ENCODE measurements around the gene FUT3. TPM values are rescaled to one million over a fixed set of nuclear protein-coding genes. Genes with fewer than 3 reads are reported as not detected.

The FUT3 gene
- total RNA-seq, 1 experiment from 2014 or later, result not detected

DNA sequence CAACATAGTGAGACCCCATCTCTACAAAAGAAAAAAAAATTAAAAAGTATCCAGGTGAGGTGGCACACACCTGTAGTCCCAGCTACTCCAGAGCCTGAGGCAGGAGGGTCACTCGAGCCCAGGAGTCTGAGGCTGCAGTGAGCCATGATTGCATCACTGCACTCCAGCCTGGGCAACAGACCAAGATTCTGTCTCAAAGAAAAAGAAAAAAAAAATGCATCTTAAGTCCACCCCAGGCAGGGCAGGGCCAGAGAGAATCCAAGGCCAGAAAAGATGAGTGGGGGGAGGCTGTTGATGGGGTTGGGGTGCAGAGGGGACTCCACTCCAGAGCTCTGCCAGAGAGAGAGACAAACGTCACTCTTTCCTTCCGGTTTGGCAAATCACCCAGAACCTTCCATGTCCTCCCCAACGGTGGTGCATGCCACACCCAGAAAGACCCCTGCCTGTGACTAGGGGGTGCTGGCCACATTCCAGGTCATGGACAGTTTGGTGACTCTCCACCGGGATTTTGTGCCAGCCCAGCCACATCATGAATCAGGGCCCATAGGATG is 431 bp downstream of the FUT3 start:
- no peak overlapping the region for H3K4me2 ChIP-seq (ENCODE audit: insufficient read depth, insufficient read length, low read length)
- Mint-ChIP-seq H3K27me3 (ENCODE audit: low read depth) (peaks cover 21% of the 10 kb centered on the region), H3K36me3 (ENCODE audit: insufficient read depth in 1 of 3, low read depth in 3 of 3) (no peaks in the 10 kb centered on the region), H3K4me1 (peaks cover 4 to 7% of the 10 kb centered on the region in 2 experiments; a peak in 3 of 4 replicates), H3K4me3 (no peak overlapping the region), H3K27ac (no peak overlapping the region), H3K9me3 (peaks cover 0 to 4% of the 10 kb centered on the region in 2 experiments; a peak in 2 of 5 replicates)
- H4K5ac ChIP-seq (ENCODE audit: insufficient read length, low read depth, low read length), result no peak overlapping the region
- H3K9me3 ChIP-seq (ENCODE audit: control insufficient read depth, low read depth, low read length), result no peaks in the 10 kb centered on the region
- H3K18ac ChIP-seq (ENCODE audit: insufficient read length, low read depth, low read length), result no peak overlapping the region
- H4K91ac ChIP-seq (ENCODE audit: insufficient read length, low read depth, low read length), result no peak overlapping the region
- H2BK15ac ChIP-seq (ENCODE audit: low read depth, low read length), result no peak overlapping the region
- H3K23ac ChIP-seq (ENCODE audit: insufficient read length, low read depth, low read length), result no peak overlapping the region
- H3K4ac ChIP-seq (ENCODE audit: low read depth, low read length), result no peak overlapping the region
- TF ChIP-seq, protein P1, sequence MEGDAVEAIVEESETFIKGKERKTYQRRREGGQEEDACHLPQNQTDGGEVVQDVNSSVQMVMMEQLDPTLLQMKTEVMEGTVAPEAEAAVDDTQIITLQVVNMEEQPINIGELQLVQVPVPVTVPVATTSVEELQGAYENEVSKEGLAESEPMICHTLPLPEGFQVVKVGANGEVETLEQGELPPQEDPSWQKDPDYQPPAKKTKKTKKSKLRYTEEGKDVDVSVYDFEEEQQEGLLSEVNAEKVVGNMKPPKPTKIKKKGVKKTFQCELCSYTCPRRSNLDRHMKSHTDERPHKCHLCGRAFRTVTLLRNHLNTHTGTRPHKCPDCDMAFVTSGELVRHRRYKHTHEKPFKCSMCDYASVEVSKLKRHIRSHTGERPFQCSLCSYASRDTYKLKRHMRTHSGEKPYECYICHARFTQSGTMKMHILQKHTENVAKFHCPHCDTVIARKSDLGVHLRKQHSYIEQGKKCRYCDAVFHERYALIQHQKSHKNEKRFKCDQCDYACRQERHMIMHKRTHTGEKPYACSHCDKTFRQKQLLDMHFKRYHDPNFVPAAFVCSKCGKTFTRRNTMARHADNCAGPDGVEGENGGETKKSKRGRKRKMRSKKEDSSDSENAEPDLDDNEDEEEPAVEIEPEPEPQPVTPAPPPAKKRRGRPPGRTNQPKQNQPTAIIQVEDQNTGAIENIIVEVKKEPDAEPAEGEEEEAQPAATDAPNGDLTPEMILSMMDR (conservative IDR thresholded peaks at IDR 0.05), result no peak
- H3K14ac ChIP-seq (ENCODE audit: insufficient read depth, low read length), result no peak overlapping the region
- no peaks in the 10 kb centered on the region for H3K4me1 ChIP-seq (ENCODE audit: insufficient read depth, low read length)
- no peaks in the 10 kb centered on the region for H3K79me1 ChIP-seq (ENCODE audit: insufficient read depth, low read depth, low read length, poor library complexity, severe bottlenecking)
- DNase-seq, result no peak
- no peaks in the 10 kb centered on the region for H3K79me2 ChIP-seq (ENCODE audit: insufficient read depth, low read length)
- no peak overlapping the region for H4K8ac ChIP-seq (replicated peaks; ENCODE audit: insufficient read length, low read depth, low read length)
- H2BK5ac ChIP-seq (ENCODE audit: insufficient read length, low read length), result no peak overlapping the region
- WGBS (ENCODE audit: extremely low coverage, insufficient read length, low lambda C conversion rate), result no CpG with 5 or more reads among the region's 5 CpGs
- H4K20me1 ChIP-seq (ENCODE audit: control insufficient read depth, insufficient read depth, insufficient read length), result no peaks in the 10 kb centered on the region
- no peak overlapping the region for H3K27ac ChIP-seq (ENCODE audit: insufficient read length, low read depth, low read length)
- no peak overlapping the region for H2BK20ac ChIP-seq (ENCODE audit: low read depth, low read length, poor library complexity, severe bottlenecking)
- H2AFZ ChIP-seq (ENCODE audit: low read length), result no peak overlapping the region
- no peak overlapping the region for H2BK12ac ChIP-seq (ENCODE audit: insufficient read length, low read depth, low read length)
- no peak overlapping the region for H2BK120ac ChIP-seq (ENCODE audit: low read depth, low read length, poor library complexity, severe bottlenecking)
- no peak overlapping the region for H2AK5ac ChIP-seq (ENCODE audit: insufficient read length, low read length)
- H3K23me2 ChIP-seq (ENCODE audit: insufficient read length, low read depth, low read length, poor library complexity, severe bottlenecking), result no peaks in the 10 kb centered on the region
- no peak overlapping the region for H3K56ac ChIP-seq (ENCODE audit: insufficient read length, low read depth, low read length)
- H3T11ph ChIP-seq (ENCODE audit: low read length), result no peak overlapping the region
- no peak overlapping the region for H3K9ac ChIP-seq (ENCODE audit: extremely low read depth, insufficient read length, low read length)
- H3K27me3 ChIP-seq (ENCODE audit: insufficient read depth, low read length), result no peaks in the 10 kb centered on the region

Data from H9 (cell line).